ENCODE measurements around the gene RPLP1. TPM values are rescaled to one million over a fixed set of nuclear protein-coding genes. Genes with fewer than 3 reads are reported as not detected.

RPLP1 gene
- total and polyA plus RNA-seq, 9 of the 15 experiments (the other 6 are each of a cell fraction or from before 2014, with no cell fraction given), result 76.3 to 3,053 (median 847) TPM

GRCh38 chr15:69500339-69500738 is 47.7 kb downstream of the RPLP1 start:
- in situ Hi-C loops (cut with MboI) (no loop called here), intact Hi-C loops (cut with micrococcal nuclease) (no loop called here)

More at GRCh38 chr15:69500339-69500738, 47.7 kb downstream of the RPLP1 start:
- Histone ChIP-seq H3K4me3 (no peak overlapping the region), H3K9ac (ENCODE audit: insufficient read depth in 1 of 2, low read depth in 2 of 2, low read length in 2 of 2) (no peak overlapping the region), H3K27ac (ENCODE audit: extremely low read depth, low read depth, low read length) (no peak overlapping the region), H4K20me1 (replicated peaks; ENCODE audit: control insufficient read depth, insufficient read depth, low read length) (no peaks in the 10 kb centered on the region), H3K9me1 (ENCODE audit: control insufficient read depth, insufficient read depth, low read length) (no peaks in the 10 kb centered on the region), H3K9me3 (replicated peaks; ENCODE audit: control insufficient read depth, insufficient read depth, low read depth, low read length) (no peaks in the 10 kb centered on the region), H3K4me1 (replicated peaks in 1 of 2; ENCODE audit: control insufficient read depth in 2 of 2, insufficient read depth in 2 of 2, low read length in 2 of 2) (no peaks in the 10 kb centered on the region), H3K36me3 (ENCODE audit: control insufficient read depth, insufficient read depth, low read length) (no peaks in the 10 kb centered on the region), H3K27me3 (ENCODE audit: control insufficient read depth in 2 of 2, insufficient read depth in 2 of 2, low read length in 2 of 2) (peaks cover 0 to 29% of the 10 kb centered on the region in 2 experiments; a peak in 3 of 5 replicates), H3K79me2 (ENCODE audit: control insufficient read depth, insufficient read depth, low read length) (no peaks in the 10 kb centered on the region), H2AFZ (ENCODE audit: low read depth, low read length) (no peak overlapping the region), H3K4me2 (ENCODE audit: insufficient read depth, low read length) (no peak overlapping the region)
- no peak for ATAC-seq
- FAIRE-seq, result no peak
- ChIA-PET POLR2A (interaction anchor here (0.5 kb wide), 1 partner anchor 323 kb away, joined by 3 read pairs; no protein-coding TSS in a partner anchor), CTCF (ENCODE audit: low intra/inter-chr PET ratio) (no interaction called here)
- no TSS peak for BruUV-seq (replicated peaks)
- WGBS (ENCODE audit: insufficient coverage, low coverage, missing lambda C conversion rate), result 0% methylated on average over 1 of the region's 1 CpG
- no peak for DNase-seq (ENCODE audit: extremely low read depth in 1 of 4, low spot score in 3 of 4)
- TF ChIP-seq ZNF143 (CRISPR knock-in tag; IDR thresholded peaks at IDR 0.05) (no peak), MITF (IDR thresholded peaks at IDR 0.05) (no peak), TRIM28 (IDR thresholded peaks at IDR 0.05) (no peak), EP400 (IDR thresholded peaks at IDR 0.05) (no peak), SAFB (IDR thresholded peaks at IDR 0.05; ENCODE audit: borderline replicate concordance, low read depth, low read length) (no peak), RUNX1 (IDR thresholded peaks at IDR 0.05; ENCODE audit: low read depth) (no peak), STAT6 (CRISPR knock-in tag; IDR thresholded peaks at IDR 0.05) (no peak), ARID3B (CRISPR knock-in tag; IDR thresholded peaks at IDR 0.05; ENCODE audit: borderline replicate concordance) (no peak), HEY1 (CRISPR knock-in tag; IDR thresholded peaks at IDR 0.05; ENCODE audit: borderline replicate concordance) (no peak), RAD21 (CRISPR knock-in tag; conservative IDR thresholded peaks at IDR 0.05 in 1 of 2, IDR thresholded peaks at IDR 0.05 in 1 of 2) (no peak), THAP12 (CRISPR knock-in tag; IDR thresholded peaks at IDR 0.05) (no peak), ETV5 (CRISPR knock-in tag; IDR thresholded peaks at IDR 0.05; ENCODE audit: low read depth) (no peak), ELK1 (CRISPR knock-in tag; IDR thresholded peaks at IDR 0.05) (no peak)

Data from K562 (cell line).